ENCODE results near the gene SBNO2. TPM values are rescaled to one million over a fixed set of nuclear protein-coding genes. Genes with fewer than 3 reads are reported as not detected.

Gene SBNO2
- total RNA-seq, 2 experiments from 2014 or later, result 26.6 to 43.3 TPM

GRCh38 chr19:1163283-1163933 is 10.7 kb downstream of the SBNO2 start:
- Histone ChIP-seq H3K4me2 (ENCODE audit: low read length) (no peak overlapping the region), H4K20me1 (ENCODE audit: insufficient read depth, low read length) (no peaks in the 10 kb centered on the region), H3K79me2 (ENCODE audit: insufficient read depth, low read depth, low read length) (no peaks in the 10 kb centered on the region), H3K9me3 (ENCODE audit: low read length) (no peaks in the 10 kb centered on the region), H3K36me3 (ENCODE audit: insufficient read depth, low read length) (peaks cover 9% of the 10 kb centered on the region), H3K4me1 (ENCODE audit: insufficient read depth, low read length, poor library complexity, severe bottlenecking) (no peaks in the 10 kb centered on the region), H3K9me2 (ENCODE audit: insufficient read depth, low read length) (no peaks in the 10 kb centered on the region), H3K27ac (ENCODE audit: low read depth, low read length, poor library complexity, severe bottlenecking) (no peak overlapping the region), H3K4me3 (ENCODE audit: low read depth, low read length, poor library complexity, severe bottlenecking) (no peak overlapping the region), H2AFZ (ENCODE audit: low read length) (no peak overlapping the region)
- intact Hi-C loops (cut with micrococcal nuclease; ENCODE audit: unreplicated experiment), result no loop called here
- POLR2A ChIA-PET, result no interaction called here
- DNase-seq (ENCODE audit: low spot score), result no peak
- BruUV-seq (replicated peaks), result no TSS peak
- TF ChIP-seq CTCF (conservative IDR thresholded peaks at IDR 0.05; ENCODE audit: low read length) (no peak), EZH2phosphoT487 (IDR thresholded peaks at IDR 0.05; ENCODE audit: borderline replicate concordance, low read depth, low read length) (no peak)
- CTCF ChIA-PET (ENCODE audit: unreplicated experiment), result interaction anchor here (0.6 kb wide), 1 partner anchor 328 kb away, joined by 4 read pairs; the partner anchor contains the start of gene REEP6

- Histone ChIP-seq H3K79me2 (ENCODE audit: insufficient read depth, low read depth, low read length) (no peaks in the 10 kb centered on the region), H3K4me2 (ENCODE audit: low read length) (no peak overlapping the region), H3K36me3 (ENCODE audit: insufficient read depth, low read length) (peaks cover 9% of the 10 kb centered on the region), H3K27ac (ENCODE audit: low read depth, low read length, poor library complexity, severe bottlenecking) (no peak overlapping the region), H4K20me1 (ENCODE audit: insufficient read depth, low read length) (no peaks in the 10 kb centered on the region), H3K9me2 (ENCODE audit: insufficient read depth, low read length) (no peaks in the 10 kb centered on the region), H3K4me1 (ENCODE audit: insufficient read depth, low read length, poor library complexity, severe bottlenecking) (no peaks in the 10 kb centered on the region), H3K4me3 (ENCODE audit: low read depth, low read length, poor library complexity, severe bottlenecking) (no peak overlapping the region), H2AFZ (ENCODE audit: low read length) (no peak overlapping the region), H3K9me3 (ENCODE audit: low read length) (no peaks in the 10 kb centered on the region)
- BruUV-seq (replicated peaks), result no TSS peak
- CTCF ChIA-PET (ENCODE audit: unreplicated experiment), result interaction anchor here (0.6 kb wide), 1 partner anchor 328 kb away, joined by 4 read pairs; the partner anchor contains the start of gene REEP6
- POLR2A ChIA-PET, result no interaction called here
- no peak for DNase-seq (ENCODE audit: low spot score)
- TF ChIP-seq EZH2phosphoT487 (IDR thresholded peaks at IDR 0.05; ENCODE audit: borderline replicate concordance, low read depth, low read length) (no peak), CTCF (conservative IDR thresholded peaks at IDR 0.05; ENCODE audit: low read length) (no peak)
- intact Hi-C loops (cut with micrococcal nuclease; ENCODE audit: unreplicated experiment), result no loop called here
Observed at GRCh38 chr19:1162404-1163282, 11.4 kb downstream of the SBNO2 start.
